CD4-positive, alpha-beta T cell treated with Interleukin-17A for 1 hour (primary cell): ENCODE data around the gene EPHA10.
"Not testable (repeated sequence)": the region's sequence is repeated elsewhere in the genome, so short reads cannot be mapped to it uniquely, and the experiment has no call there.

Experiments
- DNase-seq: peaks from one replicate; pipeline ENCODE4 v3.0.0-alpha.2; 2020

EPHA10 gene

GRCh38 chr1:37708471-37708870 is 56.4 kb downstream of the EPHA10 start:
- DNase-seq = no peak

- no peak for DNase-seq
These were observed 59.5 kb downstream of the EPHA10 start for GRCh38 chr1:37705399-37705798.

- DNase-seq = no peak
These were observed 60.0 kb downstream of the EPHA10 start for GRCh38 chr1:37704966-37705365.

- DNase-seq = no peak
These were observed 61.9 kb downstream of the EPHA10 start for GRCh38 chr1:37703061-37703460.

GRCh38 chr1:37701051-37701450 is 63.9 kb downstream of the EPHA10 start:
- no peak for DNase-seq

GRCh38 chr1:37699147-37699546 is 65.8 kb downstream of the EPHA10 start:
- DNase-seq = peak; percentile 20

- no peak for DNase-seq
These were observed 67.2 kb downstream of the EPHA10 start for GRCh38 chr1:37697737-37698136.

- DNase-seq = no peak
These were observed 67.8 kb downstream of the EPHA10 start for GRCh38 chr1:37697090-37697489.

GRCh38 chr1:37692834-37693175 is 72.1 kb downstream of the EPHA10 start:
- no peak for DNase-seq

- DNase-seq = peak; percentile 99
These were observed 72.7 kb downstream of the EPHA10 start, which contains the start of gene CDCA8 for GRCh38 chr1:37692078-37692833. Gene CDCA8, plus strand, starts transcription at chr1:37692516. Its CDS starts 175 bp downstream, at chr1:37692691.

GRCh38 chr1:37691497-37692077 is 73.3 kb downstream of the EPHA10 start:
- DNase-seq = peak; percentile 8

GRCh38 chr1:37688926-37689325 is 76.0 kb downstream of the EPHA10 start:
- no peak for DNase-seq

GRCh38 chr1:37687764-37688163 is 77.2 kb downstream of the EPHA10 start:
- not testable (repeated sequence) for DNase-seq

GRCh38 chr1:37685722-37686121 is 79.2 kb downstream of the EPHA10 start:
- DNase-seq = no peak

- DNase-seq = not testable (repeated sequence)
These were observed 80.7 kb downstream of the EPHA10 start for GRCh38 chr1:37684182-37684581.

- DNase-seq = peak; percentile 84
These were observed 82.5 kb downstream of the EPHA10 start for GRCh38 chr1:37682334-37682987.

GRCh38 chr1:37680933-37681332 is 84.0 kb downstream of the EPHA10 start:
- no peak for DNase-seq

GRCh38 chr1:37677808-37678207 is 87.1 kb downstream of the EPHA10 start:
- DNase-seq = no peak

- DNase-seq = no peak
These were observed 87.8 kb downstream of the EPHA10 start for GRCh38 chr1:37677143-37677439.

- DNase-seq = no peak
These were observed 88.4 kb downstream of the EPHA10 start for GRCh38 chr1:37676281-37677142.

GRCh38 chr1:37673920-37674319 is 91.0 kb downstream of the EPHA10 start:
- peak; percentile 78 for DNase-seq

- no peak for DNase-seq
These were observed 92.6 kb downstream of the EPHA10 start for GRCh38 chr1:37672136-37672870.

- DNase-seq = no peak
These were observed 93.7 kb downstream of the EPHA10 start for GRCh38 chr1:37671261-37671660.
